Kidney (tissue), 14 donors: ENCODE data around the gene CALCOCO2. TPM values are rescaled to one million over a fixed set of nuclear protein-coding genes. Genes with fewer than 3 reads are reported as not detected.

ENCODE experiments used
- DNase-seq, 5 donors: peaks; one replicate each; pipeline ENCODE4 v3.0.0-alpha.2; 2013 to 2020
- FAIRE-seq: peaks from 2 replicates; lab custom pipeline; 2012; peaks lifted over from hg19 to GRCh38; lab: Jason Lieb, UNC
- H3K27ac ChIP-seq, 2 donors: one replicate each; pipeline ENCODE4 v1.7.0; 2013; ENCODE audit warnings: low read depth in 2 of 2, low read length in 2 of 2, inconsistent platforms in 1 of 2
- H3K27me3 ChIP-seq: one replicate; pipeline ENCODE4 v1.7.1; 2013; ENCODE audit warnings: low read length, inconsistent platforms; ENCODE audit not compliant: control insufficient read depth, insufficient read depth
- H3K36me3 ChIP-seq, 3 donors: one replicate each; pipeline versions ENCODE4 v1.7.0 to v1.7.1; 2013; ENCODE audit warnings: low read length in 3 of 3, control low read depth in 1 of 3, inconsistent platforms in 1 of 3; ENCODE audit not compliant: insufficient read depth in 3 of 3, control insufficient read depth in 2 of 3
- H3K4me1 ChIP-seq, 3 donors: one replicate each; pipeline versions ENCODE4 v1.7.0 to v1.7.1; 2013; ENCODE audit warnings: low read length in 3 of 3, inconsistent platforms in 1 of 3, low read depth in 1 of 3; ENCODE audit not compliant: control insufficient read depth in 2 of 3, insufficient read depth in 2 of 3
- H3K4me3 ChIP-seq, 3 donors: one replicate each; pipeline versions ENCODE4 v1.7.0 to v1.8.1; 2013; ENCODE audit warnings: low read length in 3 of 3, control low read depth in 1 of 3, inconsistent platforms in 1 of 3
- H3K9ac ChIP-seq, 3 donors: one replicate each; pipeline versions ENCODE4 v1.7.0 to v1.7.1; 2013; ENCODE audit warnings: low read length in 3 of 3, control low read depth in 1 of 3, inconsistent platforms in 1 of 3
- H3K9me3 ChIP-seq, 3 donors: one replicate each; pipeline versions ENCODE4 v1.7.0 to v1.7.1; 2013; ENCODE audit warnings: low read length in 3 of 3, control low read depth in 1 of 3, inconsistent platforms in 1 of 3; ENCODE audit not compliant: control insufficient read depth in 2 of 3, insufficient read depth in 1 of 3
- CTCF ChIP-seq: IDR thresholded peaks from 3 replicates; pipeline ENCODE4 v1.5.1; 2012; ENCODE audit warnings: mild to moderate bottlenecking, moderate library complexity, borderline replicate concordance; ENCODE audit not compliant: insufficient read depth; ENCODE audit errors: extremely low read depth
- intact Hi-C: fragments of 100-400 bp; cut with DNase I; formaldehyde crosslinking; loops from one replicate; pipeline ENCODE4 v1.11.1; 2022
- polyA plus RNA-seq: library from polyadenylated mRNA; stranded (reverse); fragments of 350-450 nt; fragmentation: Illumina TruSeq; extraction: RNeasy Lipid Tissue Mini Kit (QIAGEN cat#74804); gene quantifications from one replicate; pipeline ENCODE4 v1.2.3, GENCODE V29; 2014; ENCODE audit warnings: low read depth, low replicate concordance; ENCODE audit not compliant: insufficient read depth
- total RNA-seq: library from RNA; stranded (reverse); fragmentation: NEBNext Ultra II Directional; extraction: Animal tissue kit (Norgen Biotek cat#: 25700); gene quantifications from one replicate; pipeline ENCODE4 v1.2.1, GENCODE V29; 2021
- donor health status: control.
- donor health status: control.
- donor health status: control.
- donor health status: control.
- donor health status: control.
- donor health status: DM: yes; HTN: yes; CAD: no.
- donor health status: Normal renal cell carcinoma (clear cell type).

The CALCOCO2 gene
- total and polyA plus RNA-seq, 2 donors from 2014 or later, result 63.6 to 157 TPM

GRCh38 chr17:48816438-48816773 lies 14.4 kb upstream of the CALCOCO2 start:
- FAIRE-seq, result no peak
- intact Hi-C loops, result loop anchor here (5.0 kb wide), 1 partner anchor 61 kb away; no protein-coding TSS in a partner anchor

DNA sequence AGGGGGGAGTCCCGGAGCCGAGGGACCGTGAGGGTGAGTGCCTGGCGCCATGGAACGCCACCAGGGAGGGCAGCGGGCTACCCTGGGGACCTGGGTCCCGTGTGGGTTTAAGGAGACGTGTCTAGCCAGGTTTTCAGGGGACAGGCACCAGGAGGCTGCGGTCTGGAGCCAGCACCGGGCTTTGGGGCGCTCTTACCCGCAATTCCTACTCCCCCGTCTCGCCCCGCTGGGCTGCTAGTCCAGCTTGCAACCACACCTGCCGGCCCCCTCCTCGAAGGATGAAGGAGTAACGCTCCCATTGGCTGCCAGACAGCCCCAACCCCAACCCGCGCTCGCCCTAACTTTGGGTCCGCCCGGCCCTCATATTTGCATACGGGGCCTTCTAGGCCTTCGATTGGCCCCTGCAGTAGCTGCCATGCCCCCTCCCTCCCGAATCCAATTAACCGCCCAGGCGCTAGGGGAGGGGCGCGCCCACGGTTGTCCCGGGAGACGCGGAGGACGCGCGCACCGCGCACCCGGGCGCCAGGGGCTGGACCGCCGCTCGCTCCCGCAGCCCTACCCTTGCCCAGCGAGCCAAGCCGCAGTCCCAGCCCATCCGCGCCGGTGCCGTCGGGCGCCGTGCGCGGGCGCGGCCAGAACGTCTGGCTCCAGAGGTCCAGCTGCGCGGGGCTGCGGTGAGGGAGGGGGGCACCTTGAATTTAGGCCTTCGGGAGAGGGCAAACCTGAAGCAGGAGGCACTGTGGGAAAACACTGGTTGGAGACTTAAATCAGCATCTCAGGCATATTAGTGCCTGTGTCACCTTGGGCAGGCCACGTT lies 13.9 kb upstream of the CALCOCO2 start, which contains the start of gene TTLL6:
TTLL6 (minus strand) TSS at position 456 of the 817 bp plus-strand sequence; CDS start at position 299, 157 bp downstream.
- no peak within 1 kb of the TSS for H3K27ac ChIP-seq
- H3K4me3 ChIP-seq, result peak within 1 kb of the TSS; percentile 23 to 68 (median 61)
- intact Hi-C loops, result loop anchor here (5.0 kb wide), 1 partner anchor 60 kb away; no protein-coding TSS in a partner anchor

More at GRCh38 chr17:48816438-48816773, 14.4 kb upstream of the CALCOCO2 start:
- peak overlapping the region in 1 of 3 donors; percentile 12 for H3K9ac ChIP-seq
- no peaks in the 10 kb centered on the region for H3K9me3 ChIP-seq
- peaks cover 0 to 9% (median 0%) of the 10 kb centered on the region in 3 donors for H3K4me1 ChIP-seq
- no peaks in the 10 kb centered on the region for H3K36me3 ChIP-seq
- peaks cover 2% of the 10 kb centered on the region for H3K27me3 ChIP-seq
- no peak overlapping the region for H3K27ac ChIP-seq
- no peak for TF ChIP-seq CTCF
- peak overlapping the region in 2 of 3 donors; percentile 23 to 68 for H3K4me3 ChIP-seq
- no peak for DNase-seq

GRCh38 chr17:48818361-48818841 lies 12.4 kb upstream of the CALCOCO2 start:
- Histone ChIP-seq H3K4me1 (peaks cover 0 to 9% (median 0%) of the 10 kb centered on the region in 3 donors), H3K27me3 (peaks cover 2% of the 10 kb centered on the region), H3K9me3 (no peaks in the 10 kb centered on the region), H3K9ac (no peak overlapping the region), H3K4me3 (no peak overlapping the region), H3K36me3 (no peaks in the 10 kb centered on the region), H3K27ac (no peak overlapping the region)
- TF ChIP-seq CTCF, result no peak
- no peak for FAIRE-seq
- intact Hi-C loops, result loop anchor here (5.0 kb wide), 1 partner anchor 59 kb away; no protein-coding TSS in a partner anchor
- peak in 2 of 5 donors; percentile 53 to 65 for DNase-seq

More for the DNA sequence above, 13.9 kb upstream of the CALCOCO2 start, which contains the start of gene TTLL6:
- Histone ChIP-seq H3K9me3 (no peaks in the 10 kb centered on the region), H3K36me3 (no peaks in the 10 kb centered on the region), H3K27me3 (peaks cover 2% of the 10 kb centered on the region), H3K4me1 (peaks cover 0 to 9% (median 0%) of the 10 kb centered on the region in 3 donors), H3K9ac (peak within 1 kb of the TSS in 1 of 3 donors; percentile 58)
- FAIRE-seq (no peak), DNase-seq (peak; percentile 94 to 96 (median 95))
- no peak for TF ChIP-seq CTCF
